ENCODE results near the gene RTTN. TPM values are rescaled to one million over a fixed set of nuclear protein-coding genes. Genes with fewer than 3 reads are reported as not detected.

Gene RTTN
- polyA plus RNA-seq, 3 donors: 0.22 to 2.7 (median 0.25) TPM

DNA sequence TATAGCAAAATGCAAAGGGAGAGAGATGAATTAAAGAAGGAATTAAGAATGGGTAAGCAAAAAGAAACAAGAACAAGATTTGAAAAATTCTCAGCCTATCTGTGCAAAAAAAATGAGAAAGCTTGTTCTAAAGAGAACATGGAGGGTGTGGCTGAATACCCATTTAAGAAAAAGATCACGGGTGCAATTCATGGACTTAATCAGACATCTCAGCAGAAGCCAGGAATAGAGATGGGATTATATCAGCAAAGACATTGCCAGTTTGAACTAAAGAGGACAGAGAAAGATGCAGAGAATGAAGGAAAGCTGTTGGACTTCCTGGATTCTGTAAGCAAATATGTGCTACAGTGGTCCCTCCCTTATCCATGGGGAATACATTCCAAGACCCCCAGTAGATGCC, 115.6 kb downstream of the RTTN start:
- Histone ChIP-seq H3K36me3 (replicated peaks in 1 of 2; ENCODE audit: control insufficient read depth in 1 of 2, insufficient read depth in 2 of 2, low read length in 2 of 2) (peaks cover 0 to 5% of the 10 kb centered on the region in 2 donors), H4K20me1 (ENCODE audit: insufficient read depth, low read length) (no peaks in the 10 kb centered on the region), H3K9me3 (replicated peaks in 1 of 2; ENCODE audit: control insufficient read depth in 1 of 2, insufficient read depth in 1 of 2, low read length in 2 of 2) (no peaks in the 10 kb centered on the region), H3K4me3 (replicated peaks in 1 of 3; ENCODE audit: low read depth in 2 of 3, low read length in 3 of 3) (no peak overlapping the region), H3K79me2 (ENCODE audit: insufficient read depth, low read length) (no peaks in the 10 kb centered on the region), H3K4me2 (replicated peaks; ENCODE audit: extremely low read depth, low read length, poor library complexity, severe bottlenecking) (no peak overlapping the region), H3K27me3 (ENCODE audit: control insufficient read depth in 2 of 2, insufficient read depth in 2 of 2, low read length in 2 of 2) (no peaks in the 10 kb centered on the region), H3K9ac (ENCODE audit: insufficient read depth, low read length, poor library complexity, severe bottlenecking) (no peak overlapping the region), H2AFZ (ENCODE audit: insufficient read depth, low read depth, low read length, poor library complexity, severe bottlenecking) (no peak overlapping the region), H3K27ac (ENCODE audit: low read depth in 1 of 2, low read length in 2 of 2) (no peak overlapping the region), H3K4me1 (ENCODE audit: control insufficient read depth in 1 of 2, insufficient read depth in 2 of 2, low read length in 2 of 2) (no peaks in the 10 kb centered on the region)
- no peak overlapping the region for H3K4me3 Mint-ChIP-seq
- peaks cover 15 to 26% of the 10 kb centered on the region in 2 donors for H3K36me3 Mint-ChIP-seq
- intact Hi-C loops (cut with micrococcal nuclease): no loop called here
- WGBS (ENCODE audit: insufficient coverage): 100% methylated on average over 1 of the region's 1 CpG
- TF ChIP-seq CTCF (IDR thresholded peaks at IDR 0.05): no peak
- peaks cover 0 to 3% (median 0%) of the 10 kb centered on the region in 7 donors for H3K9me3 Mint-ChIP-seq
- no peak overlapping the region for H3K27ac Mint-ChIP-seq
- H3K27me3 Mint-ChIP-seq (ENCODE audit: low read depth in 3 of 3): no peaks in the 10 kb centered on the region
- DNase-seq: no peak
- H3K4me1 Mint-ChIP-seq: no peaks in the 10 kb centered on the region

DNA sequence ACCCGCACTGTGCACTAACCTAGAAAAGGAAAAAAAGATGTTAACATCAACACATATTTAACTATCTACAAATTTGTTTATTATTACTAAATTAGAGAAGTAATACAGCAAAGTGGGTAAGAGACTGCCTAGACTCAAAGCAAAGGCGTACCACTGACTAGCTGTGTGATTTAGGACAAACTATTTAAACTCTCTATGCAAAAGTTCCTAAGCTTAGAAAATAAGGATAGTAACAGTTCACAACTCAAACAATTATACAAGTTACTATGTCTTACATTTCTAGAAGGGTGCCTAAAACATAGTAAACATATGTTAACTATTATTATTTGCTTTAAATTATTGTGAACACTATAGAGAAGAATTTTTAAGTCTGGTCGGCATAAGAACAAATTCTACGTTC, 119.4 kb downstream of the RTTN start:
- H3K27me3 Mint-ChIP-seq (ENCODE audit: low read depth in 3 of 3): no peaks in the 10 kb centered on the region
- H3K27ac Mint-ChIP-seq: no peak overlapping the region
- no peak overlapping the region for H3K4me3 ChIP-seq (replicated peaks in 1 of 3; ENCODE audit: low read depth in 2 of 3, low read length in 3 of 3)
- no peaks in the 10 kb centered on the region for H3K9me3 Mint-ChIP-seq
- no peak for DNase-seq
- no peaks in the 10 kb centered on the region for H3K79me2 ChIP-seq (ENCODE audit: insufficient read depth, low read length)
- H4K20me1 ChIP-seq (ENCODE audit: insufficient read depth, low read length): no peaks in the 10 kb centered on the region
- H3K27ac ChIP-seq (ENCODE audit: low read depth in 1 of 2, low read length in 2 of 2): no peak overlapping the region
- no CpG with 5 or more reads among the region's 4 CpGs for WGBS (ENCODE audit: insufficient coverage)
- H2AFZ ChIP-seq (ENCODE audit: insufficient read depth, low read depth, low read length, poor library complexity, severe bottlenecking): no peak overlapping the region
- no peaks in the 10 kb centered on the region for H3K27me3 ChIP-seq (ENCODE audit: control insufficient read depth in 2 of 2, insufficient read depth in 2 of 2, low read length in 2 of 2)
- no peak overlapping the region for H3K4me2 ChIP-seq (replicated peaks; ENCODE audit: extremely low read depth, low read length, poor library complexity, severe bottlenecking)
- TF ChIP-seq CTCF (IDR thresholded peaks at IDR 0.05): no peak
- H3K4me3 Mint-ChIP-seq: no peak overlapping the region
- H3K9ac ChIP-seq (ENCODE audit: insufficient read depth, low read length, poor library complexity, severe bottlenecking): no peak overlapping the region
- no peaks in the 10 kb centered on the region for H3K4me1 Mint-ChIP-seq
- intact Hi-C loops (cut with micrococcal nuclease): no loop called here
- no peaks in the 10 kb centered on the region for H3K4me1 ChIP-seq (ENCODE audit: control insufficient read depth in 1 of 2, insufficient read depth in 2 of 2, low read length in 2 of 2)
- H3K36me3 Mint-ChIP-seq: peaks cover 20 to 31% of the 10 kb centered on the region in 2 donors
- H3K36me3 ChIP-seq (replicated peaks in 1 of 2; ENCODE audit: control insufficient read depth in 1 of 2, insufficient read depth in 2 of 2, low read length in 2 of 2): peaks cover 0 to 5% of the 10 kb centered on the region in 2 donors
- H3K9me3 ChIP-seq (replicated peaks in 1 of 2; ENCODE audit: control insufficient read depth in 1 of 2, insufficient read depth in 1 of 2, low read length in 2 of 2): no peaks in the 10 kb centered on the region

Data from CD14-positive monocyte (primary cell).